ENCODE results near the gene DPH3. TPM values are rescaled to one million over a fixed set of nuclear protein-coding genes. Genes with fewer than 3 reads are reported as not detected.

DPH3 gene
- total RNA-seq, 1 experiment from 2014 or later, result 16.2 TPM

GRCh38 chr3:16298891-16299290 lies 34.1 kb upstream of the DPH3 start:
- Histone ChIP-seq H3K4me1 (replicated peaks; ENCODE audit: insufficient read depth) (no peaks in the 10 kb centered on the region), H3K9me2 (ENCODE audit: insufficient read depth) (no peaks in the 10 kb centered on the region; the same call in 1 of the 2 replicates), H3K27me3 (ENCODE audit: insufficient read depth, low read depth) (no peaks in the 10 kb centered on the region), H3F3A (ENCODE audit: insufficient read depth, low read depth) (no peaks in the 10 kb centered on the region), H4K20me1 (ENCODE audit: insufficient read depth) (no peaks in the 10 kb centered on the region), H2AFZ (no peak overlapping the region), H3K27ac (no peak overlapping the region), H3K36me3 (ENCODE audit: low read depth) (peaks cover 18% of the 10 kb centered on the region), H3K4me3 (no peak overlapping the region), H3K79me2 (ENCODE audit: low read depth) (no peaks in the 10 kb centered on the region), H3K9me3 (ENCODE audit: insufficient read depth, low read depth) (no peaks in the 10 kb centered on the region), H3K4me2 (no peak overlapping the region)
- TF ChIP-seq, protein P1, sequence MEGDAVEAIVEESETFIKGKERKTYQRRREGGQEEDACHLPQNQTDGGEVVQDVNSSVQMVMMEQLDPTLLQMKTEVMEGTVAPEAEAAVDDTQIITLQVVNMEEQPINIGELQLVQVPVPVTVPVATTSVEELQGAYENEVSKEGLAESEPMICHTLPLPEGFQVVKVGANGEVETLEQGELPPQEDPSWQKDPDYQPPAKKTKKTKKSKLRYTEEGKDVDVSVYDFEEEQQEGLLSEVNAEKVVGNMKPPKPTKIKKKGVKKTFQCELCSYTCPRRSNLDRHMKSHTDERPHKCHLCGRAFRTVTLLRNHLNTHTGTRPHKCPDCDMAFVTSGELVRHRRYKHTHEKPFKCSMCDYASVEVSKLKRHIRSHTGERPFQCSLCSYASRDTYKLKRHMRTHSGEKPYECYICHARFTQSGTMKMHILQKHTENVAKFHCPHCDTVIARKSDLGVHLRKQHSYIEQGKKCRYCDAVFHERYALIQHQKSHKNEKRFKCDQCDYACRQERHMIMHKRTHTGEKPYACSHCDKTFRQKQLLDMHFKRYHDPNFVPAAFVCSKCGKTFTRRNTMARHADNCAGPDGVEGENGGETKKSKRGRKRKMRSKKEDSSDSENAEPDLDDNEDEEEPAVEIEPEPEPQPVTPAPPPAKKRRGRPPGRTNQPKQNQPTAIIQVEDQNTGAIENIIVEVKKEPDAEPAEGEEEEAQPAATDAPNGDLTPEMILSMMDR (conservative IDR thresholded peaks at IDR 0.05), result no peak
- TF ChIP-seq EZH2 (IDR thresholded peaks at IDR 0.05; ENCODE audit: low read depth), result no peak
- CTCF ChIA-PET, result no interaction called here
- POLR2A ChIA-PET (ENCODE audit: unreplicated experiment), result no interaction called here
- intact Hi-C loops (cut with micrococcal nuclease; ENCODE audit: unreplicated experiment), result loop anchor here (10.0 kb wide), 2 partner anchors 736 to 1116 kb away; no protein-coding TSS in a partner anchor
- no TSS peak for BruUV-seq (replicated peaks)
- DNase-seq, result no peak

- ChIA-PET CTCF (no interaction called here), POLR2A (ENCODE audit: unreplicated experiment) (no interaction called here)
- H3K9me3 ChIP-seq (ENCODE audit: insufficient read depth, low read depth), result no peaks in the 10 kb centered on the region
- DNase-seq, result no peak
- no peaks in the 10 kb centered on the region for H3K4me1 ChIP-seq (replicated peaks; ENCODE audit: insufficient read depth)
- no peak overlapping the region for H3K4me2 ChIP-seq
- H3F3A ChIP-seq (ENCODE audit: insufficient read depth, low read depth), result no peaks in the 10 kb centered on the region
- TF ChIP-seq, protein P1 (conservative IDR thresholded peaks at IDR 0.05), result no peak
- no peak for TF ChIP-seq EZH2 (IDR thresholded peaks at IDR 0.05; ENCODE audit: low read depth)
- no TSS peak for BruUV-seq (replicated peaks)
- H4K20me1 ChIP-seq (ENCODE audit: insufficient read depth), result no peaks in the 10 kb centered on the region
- no peaks in the 10 kb centered on the region for H3K27me3 ChIP-seq (ENCODE audit: insufficient read depth, low read depth)
- H3K36me3 ChIP-seq (ENCODE audit: low read depth), result peaks cover 18% of the 10 kb centered on the region
- intact Hi-C loops (cut with micrococcal nuclease; ENCODE audit: unreplicated experiment), result loop anchor here (10.0 kb wide), 2 partner anchors 737 to 1117 kb away; no protein-coding TSS in a partner anchor
- H3K27ac ChIP-seq, result no peak overlapping the region
- H2AFZ ChIP-seq, result no peak overlapping the region
- H3K79me2 ChIP-seq (ENCODE audit: low read depth), result no peaks in the 10 kb centered on the region
- H3K9me2 ChIP-seq (ENCODE audit: insufficient read depth), result no peaks in the 10 kb centered on the region; the same call in 1 of the 2 replicates
- no peak overlapping the region for H3K4me3 ChIP-seq
Observed at GRCh38 chr3:16297997-16298885, 33.5 kb upstream of the DPH3 start.

DNA sequence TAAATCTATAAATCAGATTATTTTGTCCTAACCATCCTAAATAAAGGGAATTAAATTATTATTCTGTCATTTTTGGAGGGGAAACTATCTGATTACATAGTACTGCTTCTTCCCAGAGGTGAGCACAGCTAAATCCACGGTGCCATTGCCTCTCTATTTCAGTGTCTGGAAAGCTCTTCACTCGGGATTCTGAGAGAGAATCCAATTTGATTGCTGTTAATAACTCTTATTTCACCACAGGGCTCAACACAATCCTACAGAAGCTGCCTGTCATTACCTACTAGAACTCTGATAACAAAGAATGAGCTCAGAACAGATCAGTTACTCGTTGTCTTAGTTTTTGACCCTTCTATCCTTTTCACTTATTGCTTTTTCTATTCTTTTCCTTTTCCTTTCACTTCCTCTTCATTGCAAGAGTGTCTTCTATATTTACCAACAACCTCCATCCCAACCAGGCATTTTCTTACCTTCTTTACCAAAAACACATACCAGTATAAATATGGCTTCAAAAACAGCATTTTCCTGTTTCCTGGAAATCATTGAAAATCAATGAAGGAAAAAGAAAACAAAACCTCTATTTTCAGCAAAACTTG lies 30.7 kb upstream of the DPH3 start:
- intact Hi-C loops (cut with micrococcal nuclease; ENCODE audit: unreplicated experiment), result loop anchor here (10.0 kb wide), 2 partner anchors 739 to 1119 kb away; no protein-coding TSS in a partner anchor
- H3K27me3 ChIP-seq (ENCODE audit: insufficient read depth, low read depth), result no peaks in the 10 kb centered on the region
- POLR2A ChIA-PET (ENCODE audit: unreplicated experiment), result no interaction called here
- no peak for DNase-seq
- peaks cover 7% of the 10 kb centered on the region; the same call in 1 of the 2 replicates for H4K20me1 ChIP-seq (ENCODE audit: insufficient read depth)
- peaks cover 24% of the 10 kb centered on the region for H3K36me3 ChIP-seq (ENCODE audit: low read depth)
- CTCF ChIA-PET, result no interaction called here
- no peak overlapping the region for H3K4me2 ChIP-seq
- H3K4me1 ChIP-seq (replicated peaks; ENCODE audit: insufficient read depth), result no peaks in the 10 kb centered on the region
- 0 out of 2 replicates have a peak, but pooled peaks cover 4% of the 10 kb centered on the region for H3K79me2 ChIP-seq (ENCODE audit: low read depth)
- no TSS peak for BruUV-seq (replicated peaks)
- no peaks in the 10 kb centered on the region for H3F3A ChIP-seq (ENCODE audit: insufficient read depth, low read depth)
- H3K9me2 ChIP-seq (ENCODE audit: insufficient read depth), result no peaks in the 10 kb centered on the region; the same call in 1 of the 2 replicates
- H3K27ac ChIP-seq, result no peak overlapping the region
- no peak overlapping the region for H2AFZ ChIP-seq
- no peak for TF ChIP-seq EZH2 (IDR thresholded peaks at IDR 0.05; ENCODE audit: low read depth)
- TF ChIP-seq, protein P1 (conservative IDR thresholded peaks at IDR 0.05), result no peak
- no peak overlapping the region for H3K4me3 ChIP-seq
- no peaks in the 10 kb centered on the region for H3K9me3 ChIP-seq (ENCODE audit: insufficient read depth, low read depth)

Data from PC-9 (cell line).